HG03571 (cell line): ENCODE data around the gene ZC3H10.
A peak's percentile ranks its signal among the peaks of the same experiment; 100 is the strongest.

Experiments
- ATAC-seq: cut with Tn5 transposase; IDR thresholded peaks from one replicate; pipeline ENCODE4 v1.9.1; 2021; ENCODE audit not compliant: unreplicated experiment

ZC3H10 gene

GRCh38 chr12:56126732-56127239, 8.7 kb downstream of the ZC3H10 start:
- no peak for ATAC-seq

- ATAC-seq, result no peak
Measured at GRCh38 chr12:56127485-56127887, 9.4 kb downstream of the ZC3H10 start.

- ATAC-seq, result peak; percentile 86
Measured at GRCh38 chr12:56127888-56128669, 10.0 kb downstream of the ZC3H10 start, which contains the start of gene ESYT1. Gene ESYT1 (plus strand): TSS chr12:56128267. CDS start chr12:56128320, 53 bp downstream.

GRCh38 chr12:56128670-56129205, 10.7 kb downstream of the ZC3H10 start:
- no peak for ATAC-seq

- ATAC-seq, result no peak
Measured at GRCh38 chr12:56129206-56129941, 11.3 kb downstream of the ZC3H10 start.

- ATAC-seq, result no peak
Measured at GRCh38 chr12:56129942-56130495, 12.0 kb downstream of the ZC3H10 start.

GRCh38 chr12:56130876-56131275, 12.8 kb downstream of the ZC3H10 start:
- ATAC-seq, result no peak

GRCh38 chr12:56134897-56135296, 16.8 kb downstream of the ZC3H10 start:
- ATAC-seq, result no peak

- ATAC-seq, result no peak
Measured at GRCh38 chr12:56137853-56138571, 19.9 kb downstream of the ZC3H10 start.

GRCh38 chr12:56141946-56142784, 24.1 kb downstream of the ZC3H10 start:
- no peak for ATAC-seq

GRCh38 chr12:56143217-56143616, 25.2 kb downstream of the ZC3H10 start:
- ATAC-seq, result no peak

GRCh38 chr12:56143870-56144269, 25.8 kb downstream of the ZC3H10 start:
- no peak for ATAC-seq

- ATAC-seq, result no peak
Measured at GRCh38 chr12:56145217-56145616, 27.2 kb downstream of the ZC3H10 start.

GRCh38 chr12:56146492-56147460, 28.7 kb downstream of the ZC3H10 start:
- no peak for ATAC-seq

- ATAC-seq, result no peak
Measured at GRCh38 chr12:56150563-56150962, 32.5 kb downstream of the ZC3H10 start.

- ATAC-seq, result peak; percentile 52
Measured at GRCh38 chr12:56151672-56152131, 33.6 kb downstream of the ZC3H10 start.

- peak; percentile 79 for ATAC-seq
Measured at GRCh38 chr12:56152132-56152755, 34.2 kb downstream of the ZC3H10 start, which contains the start of gene MYL6B. Gene MYL6B (plus strand): TSS chr12:56152587. CDS start chr12:56153919, 1,332 bp downstream.
